ENCODE results near the gene AQP11. TPM values are rescaled to one million over a fixed set of nuclear protein-coding genes. Genes with fewer than 3 reads are reported as not detected.
"Not testable (repeated sequence)": the region's sequence is repeated elsewhere in the genome, so short reads cannot be mapped to it uniquely, and the experiment has no call there.

Gene AQP11
- total and polyA plus RNA-seq, 4 experiments from 2014 or later = 0.35 to 1.0 (median 0.52) TPM

DNA sequence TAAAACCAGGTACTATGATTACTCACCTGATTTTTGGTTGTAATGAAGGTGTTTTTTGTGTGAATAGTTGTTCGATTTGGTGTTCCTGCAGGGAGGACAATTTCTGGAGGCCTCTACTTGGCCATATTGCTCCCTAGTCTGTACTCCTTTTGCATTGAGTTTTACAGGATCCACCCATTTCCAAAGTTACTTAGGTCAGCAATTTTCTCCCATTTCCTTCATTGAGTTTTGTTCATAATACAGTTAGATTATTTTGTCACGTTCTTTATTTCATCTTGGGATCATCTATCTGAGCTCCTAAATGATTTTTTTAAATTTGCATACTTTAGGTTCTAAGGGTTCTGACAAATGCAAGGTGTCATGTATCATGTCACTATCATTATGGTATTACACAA lies 20.1 kb upstream of the AQP11 start:
- Mint-ChIP-seq H3K9me3 (peaks cover 0 to 14% (median 2%) of the 10 kb centered on the region in 8 donors), H3K27me3 (peaks cover 14 to 15% of the 10 kb centered on the region in 2 donors), H3K4me1 (no peaks in the 10 kb centered on the region), H3K36me3 (peaks cover 0 to 9% of the 10 kb centered on the region in 2 donors), H3K27ac (no peak overlapping the region), H3K4me3 (no peak overlapping the region)
- intact Hi-C loops (cut with micrococcal nuclease) = no loop called here
- Histone ChIP-seq H3K27ac (ENCODE audit: low read depth, low read length) (no peak overlapping the region), H3K4me1 (ENCODE audit: insufficient read depth, low read length) (no peaks in the 10 kb centered on the region), H3K36me3 (ENCODE audit: insufficient read depth, low read length) (no peaks in the 10 kb centered on the region), H3K4me3 (ENCODE audit: low read length in 2 of 2) (no peak overlapping the region), H3K9me3 (ENCODE audit: control insufficient read depth in 1 of 2, low read length in 2 of 2) (no peaks in the 10 kb centered on the region), H3K27me3 (ENCODE audit: insufficient read depth, low read length) (no peaks in the 10 kb centered on the region)
- POLR2A ChIA-PET (ENCODE audit: partially characterized antibody) = no interaction called here
- no peak for DNase-seq
- CTCF ChIA-PET (ENCODE audit: partially characterized antibody) = no interaction called here

DNA sequence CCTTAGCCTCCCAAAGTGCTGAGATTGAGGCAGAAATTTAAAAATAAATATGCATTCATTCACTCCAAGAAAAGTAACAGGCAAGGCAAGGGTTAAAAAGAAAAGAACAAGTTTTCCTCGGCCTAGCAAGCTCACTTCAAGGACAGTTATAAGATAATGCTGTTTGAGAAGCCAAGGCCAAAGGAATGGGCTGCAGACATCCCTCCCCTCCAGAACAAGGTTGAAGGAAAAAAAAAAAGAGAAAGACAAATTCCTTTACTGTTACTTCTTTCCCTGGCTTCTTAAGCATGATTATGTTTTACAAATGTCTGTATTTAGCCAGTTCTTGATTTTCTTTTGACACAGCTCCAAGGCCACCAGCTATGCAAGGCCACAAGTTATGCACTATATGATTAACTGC lies 18.9 kb upstream of the AQP11 start:
- intact Hi-C loops (cut with micrococcal nuclease); H3K36me3 ChIP-seq (ENCODE audit: insufficient read depth, low read length); POLR2A ChIA-PET (ENCODE audit: partially characterized antibody); H3K4me1 Mint-ChIP-seq; H3K4me3 ChIP-seq (ENCODE audit: low read length in 2 of 2); H3K9me3 Mint-ChIP-seq; H3K27ac ChIP-seq (ENCODE audit: low read depth, low read length); H3K27me3 ChIP-seq (ENCODE audit: insufficient read depth, low read length); H3K4me3 Mint-ChIP-seq; H3K9me3 ChIP-seq (ENCODE audit: control insufficient read depth in 1 of 2, low read length in 2 of 2); H3K36me3 Mint-ChIP-seq; CTCF ChIA-PET (ENCODE audit: partially characterized antibody); H3K27ac Mint-ChIP-seq; DNase-seq; H3K4me1 ChIP-seq (ENCODE audit: insufficient read depth, low read length): not testable (repeated sequence)
- H3K27me3 Mint-ChIP-seq = peaks cover 13 to 14% of the 10 kb centered on the region in 2 donors

DNA sequence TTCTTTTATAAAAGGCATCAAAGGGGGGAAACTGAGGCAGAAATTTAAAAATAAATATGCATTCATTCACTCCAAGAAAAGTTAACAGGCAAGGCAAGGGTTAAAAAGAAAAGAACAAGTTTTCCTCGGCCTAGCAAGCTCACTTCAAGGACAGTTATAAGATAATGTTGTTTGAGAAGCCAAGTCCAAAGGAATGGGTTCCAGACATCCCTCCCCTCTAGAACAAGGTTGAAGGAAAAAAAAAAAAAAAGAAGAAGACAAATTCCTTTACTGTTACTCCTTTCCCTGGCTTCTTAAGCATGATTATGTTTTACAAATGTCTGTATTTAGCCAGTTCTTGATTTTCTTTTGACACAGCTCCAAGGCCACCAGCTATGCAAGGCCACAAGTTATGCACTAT lies 14.3 kb upstream of the AQP11 start:
- POLR2A ChIA-PET (ENCODE audit: partially characterized antibody); CTCF ChIA-PET (ENCODE audit: partially characterized antibody); H3K9me3 ChIP-seq (ENCODE audit: control insufficient read depth in 1 of 2, low read length in 2 of 2); H3K27ac Mint-ChIP-seq; H3K27me3 ChIP-seq (ENCODE audit: insufficient read depth, low read length); DNase-seq; H3K36me3 Mint-ChIP-seq; H3K27ac ChIP-seq (ENCODE audit: low read depth, low read length); H3K9me3 Mint-ChIP-seq; H3K27me3 Mint-ChIP-seq; H3K4me1 ChIP-seq (ENCODE audit: insufficient read depth, low read length); H3K36me3 ChIP-seq (ENCODE audit: insufficient read depth, low read length); intact Hi-C loops (cut with micrococcal nuclease); H3K4me3 ChIP-seq (ENCODE audit: low read length in 2 of 2); H3K4me3 Mint-ChIP-seq; H3K4me1 Mint-ChIP-seq: not testable (repeated sequence)

DNA sequence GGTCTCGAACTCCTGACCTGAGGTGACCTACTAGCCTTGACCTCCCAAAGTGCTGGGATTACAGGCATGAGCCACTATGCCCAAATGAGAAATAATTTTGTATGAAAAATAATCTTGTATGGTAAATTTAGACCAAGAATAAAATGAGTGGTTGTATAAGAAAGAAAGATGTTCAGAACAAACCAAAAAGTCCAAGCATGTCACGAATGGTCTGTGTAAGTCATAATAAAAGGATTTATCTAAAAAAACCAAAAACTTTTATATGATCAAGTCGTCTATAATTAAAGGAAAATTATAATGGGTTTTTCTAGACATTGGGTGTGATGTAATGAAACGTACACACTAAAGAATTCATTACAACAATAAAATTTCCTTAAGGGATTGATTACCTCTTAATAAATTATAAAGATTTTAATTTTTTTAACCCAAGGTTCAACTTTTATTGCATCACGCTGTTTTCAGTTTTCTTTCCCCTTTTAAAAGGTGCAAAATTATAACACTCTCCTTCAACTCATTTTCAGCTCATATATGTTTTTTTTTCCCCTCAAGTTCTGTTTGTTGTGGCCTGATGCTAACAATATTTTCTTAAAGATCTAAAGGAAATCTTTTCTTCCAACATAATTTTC lies 8.9 kb upstream of the AQP11 start:
- Mint-ChIP-seq H3K4me3 (no peak overlapping the region), H3K27me3 (peaks cover 4 to 7% of the 10 kb centered on the region in 2 donors), H3K36me3 (peaks cover 0 to 2% of the 10 kb centered on the region in 2 donors), H3K9me3 (peaks cover 0 to 21% (median 8%) of the 10 kb centered on the region in 8 donors), H3K4me1 (no peaks in the 10 kb centered on the region), H3K27ac (no peak overlapping the region)
- H3K4me3 ChIP-seq (ENCODE audit: low read length in 2 of 2) = no peak overlapping the region
- no peak overlapping the region for H3K27ac ChIP-seq (ENCODE audit: low read depth, low read length)
- H3K9me3 ChIP-seq (ENCODE audit: control insufficient read depth in 1 of 2, low read length in 2 of 2) = no peaks in the 10 kb centered on the region
- POLR2A ChIA-PET (ENCODE audit: partially characterized antibody) = no interaction called here
- intact Hi-C loops (cut with micrococcal nuclease) = no loop called here
- CTCF ChIA-PET (ENCODE audit: partially characterized antibody) = no interaction called here
- H3K4me1 ChIP-seq (ENCODE audit: insufficient read depth, low read length) = no peaks in the 10 kb centered on the region
- H3K27me3 ChIP-seq (ENCODE audit: insufficient read depth, low read length) = no peaks in the 10 kb centered on the region
- no peaks in the 10 kb centered on the region for H3K36me3 ChIP-seq (ENCODE audit: insufficient read depth, low read length)
- no peak for DNase-seq

DNA sequence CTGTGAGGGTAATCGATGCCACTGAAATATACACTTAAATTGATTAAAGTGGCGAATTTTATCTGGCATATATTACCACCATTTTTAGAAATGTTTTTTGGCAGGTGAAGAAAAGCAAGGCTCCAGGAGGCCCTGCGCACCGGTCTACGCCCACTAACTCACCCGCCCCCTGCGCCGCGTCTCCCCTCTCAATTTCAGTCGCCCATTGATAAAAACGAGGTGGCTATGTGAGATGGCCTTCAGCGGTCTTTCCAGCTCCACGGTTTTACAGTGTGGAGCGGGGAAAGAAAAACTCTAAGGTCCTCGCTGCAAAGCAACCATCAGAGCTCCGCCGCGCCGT lies 602 bp upstream of the AQP11 start:
- Mint-ChIP-seq H3K27me3 (peaks cover 7% of the 10 kb centered on the region in 2 donors), H3K27ac (peak overlapping the region in 1 of 7 donors; percentile 32), H3K9me3 (no peaks in the 10 kb centered on the region), H3K36me3 (peaks cover 0 to 3% of the 10 kb centered on the region in 2 donors), H3K4me3 (peak overlapping the region; percentile 83 to 88 (median 86)), H3K4me1 (peaks cover 12 to 20% (median 15%) of the 10 kb centered on the region in 4 donors)
- H3K4me1 ChIP-seq (ENCODE audit: insufficient read depth, low read length) = peaks cover 14% of the 10 kb centered on the region
- no peaks in the 10 kb centered on the region for H3K36me3 ChIP-seq (ENCODE audit: insufficient read depth, low read length)
- CTCF ChIA-PET (ENCODE audit: partially characterized antibody) = no interaction called here
- no peaks in the 10 kb centered on the region for H3K27me3 ChIP-seq (ENCODE audit: insufficient read depth, low read length)
- DNase-seq = peak in 2 of 5 donors; percentile 1 to 22
- intact Hi-C loops (cut with micrococcal nuclease) = no loop called here
- peak overlapping the region; percentile 45 to 61 for H3K4me3 ChIP-seq (ENCODE audit: low read length in 2 of 2)
- H3K9me3 ChIP-seq (ENCODE audit: control insufficient read depth in 1 of 2, low read length in 2 of 2) = no peaks in the 10 kb centered on the region
- POLR2A ChIA-PET (ENCODE audit: partially characterized antibody) = interaction anchor here (0.6 to 1.2 kb wide), 2 partner anchors 490 to 829 kb away, joined by 3 read pairs; partner anchors contain the start of genes GAB2 and NDUFC2
- H3K27ac ChIP-seq (ENCODE audit: low read depth, low read length) = no peak overlapping the region

DNA sequence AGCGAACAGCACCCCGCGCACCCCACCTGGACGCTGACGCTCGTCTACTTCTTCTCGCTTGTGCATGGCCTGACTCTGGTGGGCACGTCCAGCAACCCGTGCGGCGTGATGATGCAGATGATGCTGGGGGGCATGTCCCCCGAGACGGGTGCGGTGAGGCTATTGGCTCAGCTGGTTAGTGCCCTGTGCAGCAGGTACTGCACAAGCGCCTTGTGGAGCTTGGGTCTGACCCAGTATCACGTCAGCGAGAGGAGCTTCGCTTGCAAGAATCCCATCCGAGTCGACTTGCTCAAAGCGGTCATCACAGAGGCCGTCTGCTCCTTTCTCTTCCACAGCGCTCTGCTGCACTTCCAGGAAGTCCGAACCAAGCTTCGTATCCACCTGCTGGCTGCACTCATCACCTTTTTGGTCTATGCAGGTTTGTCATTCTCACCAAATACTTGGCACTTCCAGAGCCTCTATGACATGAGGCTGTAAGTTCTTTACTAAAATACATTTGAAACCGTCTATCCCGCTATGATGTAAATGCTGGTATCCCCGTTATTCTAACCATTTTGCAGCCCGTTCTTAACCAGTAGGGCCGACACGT lies 535 bp downstream of the AQP11 start:
- ChIA-PET CTCF (ENCODE audit: partially characterized antibody) (no interaction called here), POLR2A (ENCODE audit: partially characterized antibody) (no interaction called here)
- no peaks in the 10 kb centered on the region for H3K27me3 ChIP-seq (ENCODE audit: insufficient read depth, low read length)
- H3K27ac ChIP-seq (ENCODE audit: low read depth, low read length) = no peak overlapping the region
- H3K9me3 ChIP-seq (ENCODE audit: control insufficient read depth in 1 of 2, low read length in 2 of 2) = no peaks in the 10 kb centered on the region
- Mint-ChIP-seq H3K36me3 (peaks cover 0 to 3% of the 10 kb centered on the region in 2 donors), H3K27ac (peak overlapping the region in 5 of 7 donors; percentile 44 to 88 (median 70)), H3K4me3 (peak overlapping the region; percentile 83 to 95 (median 90)), H3K4me1 (peaks cover 12 to 20% (median 15%) of the 10 kb centered on the region in 4 donors), H3K27me3 (peaks cover 4 to 5% of the 10 kb centered on the region in 2 donors), H3K9me3 (no peaks in the 10 kb centered on the region)
- peaks cover 14% of the 10 kb centered on the region for H3K4me1 ChIP-seq (ENCODE audit: insufficient read depth, low read length)
- H3K4me3 ChIP-seq (ENCODE audit: low read length in 2 of 2) = peak overlapping the region; percentile 36 to 45
- peak in 3 of 5 donors; percentile 4 to 8 (median 6) for DNase-seq
- no peaks in the 10 kb centered on the region for H3K36me3 ChIP-seq (ENCODE audit: insufficient read depth, low read length)
- intact Hi-C loops (cut with micrococcal nuclease) = no loop called here

DNA sequence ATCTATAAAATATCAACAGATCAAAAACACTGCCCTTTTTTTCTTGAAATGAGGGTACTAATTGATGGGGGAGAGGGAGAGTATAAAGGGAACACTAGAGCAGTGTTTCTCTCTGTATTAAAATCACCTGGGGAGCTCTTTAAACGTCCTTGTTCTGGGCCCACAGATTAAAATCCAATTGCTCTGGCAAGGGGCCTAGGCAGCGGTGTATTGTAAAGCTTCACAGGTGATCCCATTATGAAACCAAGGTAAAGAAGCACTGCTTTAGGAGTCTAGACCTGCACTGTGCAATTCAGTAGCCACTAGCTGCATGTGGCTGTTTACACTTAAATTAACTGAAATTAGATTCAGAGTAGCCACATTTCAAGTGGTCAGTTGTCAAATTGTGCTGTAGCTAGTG lies 3.0 kb downstream of the AQP11 start:
- peaks cover 12 to 20% (median 15%) of the 10 kb centered on the region in 4 donors for H3K4me1 Mint-ChIP-seq
- H3K27ac ChIP-seq (ENCODE audit: low read depth, low read length) = no peak overlapping the region
- H3K27me3 Mint-ChIP-seq = no peaks in the 10 kb centered on the region
- H3K36me3 Mint-ChIP-seq = peaks cover 0 to 3% of the 10 kb centered on the region in 2 donors
- no peak for DNase-seq
- POLR2A ChIA-PET (ENCODE audit: partially characterized antibody) = no interaction called here
- no peak overlapping the region for H3K4me3 Mint-ChIP-seq
- H3K27me3 ChIP-seq (ENCODE audit: insufficient read depth, low read length) = no peaks in the 10 kb centered on the region
- no peaks in the 10 kb centered on the region for H3K36me3 ChIP-seq (ENCODE audit: insufficient read depth, low read length)
- H3K9me3 Mint-ChIP-seq = no peaks in the 10 kb centered on the region
- H3K4me3 ChIP-seq (ENCODE audit: low read length in 2 of 2) = no peak overlapping the region
- peaks cover 14% of the 10 kb centered on the region for H3K4me1 ChIP-seq (ENCODE audit: insufficient read depth, low read length)
- intact Hi-C loops (cut with micrococcal nuclease) = no loop called here
- H3K27ac Mint-ChIP-seq = peak overlapping the region in 1 of 7 donors; percentile 36
- CTCF ChIA-PET (ENCODE audit: partially characterized antibody) = interaction anchor here (0.6 to 0.7 kb wide), 2 partner anchors 25 to 27 kb away, joined by 3 read pairs; no protein-coding TSS in a partner anchor
- no peaks in the 10 kb centered on the region for H3K9me3 ChIP-seq (ENCODE audit: control insufficient read depth in 1 of 2, low read length in 2 of 2)
